Left hindlimb (tissue), 1 donor: Measurements from ENCODE around the gene ZNF169.
"Not testable (repeated sequence)": the region's sequence is repeated elsewhere in the genome, so short reads cannot be mapped to it uniquely, and the experiment has no call there.

Experiments used
- DNase-seq: peaks from one replicate; pipeline ENCODE4 v3.0.0-alpha.2; 2018

The ZNF169 gene

DNA sequence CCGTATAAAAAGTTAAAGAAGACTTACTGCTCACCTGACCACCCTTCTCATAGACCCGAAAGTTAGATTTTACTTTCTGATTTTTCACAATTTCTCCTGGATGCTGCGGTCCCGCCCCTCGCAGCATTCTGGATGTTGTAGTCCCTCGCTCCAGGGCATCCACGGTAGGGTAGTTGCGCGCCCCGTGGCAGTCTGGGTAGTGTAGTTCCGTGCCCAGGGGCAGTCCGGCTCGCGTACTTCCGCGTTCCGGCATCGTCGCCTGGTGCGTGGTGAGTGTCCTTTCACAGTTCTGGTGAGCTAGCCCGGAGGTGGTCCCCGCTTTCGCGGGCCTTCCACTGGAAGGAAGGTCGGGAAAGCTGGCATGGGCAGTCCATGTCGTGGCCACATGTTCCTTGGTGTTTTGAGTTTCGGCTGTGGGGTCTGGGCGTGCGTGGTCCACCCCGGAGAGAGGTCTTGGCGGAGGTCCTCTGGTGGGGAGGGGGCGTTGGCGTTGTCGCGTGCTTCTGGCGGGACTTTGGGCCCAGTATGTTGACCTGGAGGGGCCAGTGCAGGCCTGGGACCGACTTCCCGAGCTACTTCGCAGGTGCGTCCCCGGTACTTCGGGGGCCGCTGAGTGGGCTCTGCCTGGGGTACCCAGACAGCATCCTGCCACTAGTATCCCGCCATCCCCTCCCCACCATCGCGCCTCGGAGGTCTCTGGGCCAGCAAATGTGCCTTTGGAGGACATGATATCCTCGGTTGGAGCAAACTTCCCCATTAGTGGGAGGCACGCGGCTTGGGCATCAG, at the start of gene ZNF169:
TSS of gene ZNF169 (plus strand) at position 222 of the 786 bp plus-strand sequence. CDS start 19,515 bp downstream, outside the sequence.
- DNase-seq = peak; percentile 92

DNA sequence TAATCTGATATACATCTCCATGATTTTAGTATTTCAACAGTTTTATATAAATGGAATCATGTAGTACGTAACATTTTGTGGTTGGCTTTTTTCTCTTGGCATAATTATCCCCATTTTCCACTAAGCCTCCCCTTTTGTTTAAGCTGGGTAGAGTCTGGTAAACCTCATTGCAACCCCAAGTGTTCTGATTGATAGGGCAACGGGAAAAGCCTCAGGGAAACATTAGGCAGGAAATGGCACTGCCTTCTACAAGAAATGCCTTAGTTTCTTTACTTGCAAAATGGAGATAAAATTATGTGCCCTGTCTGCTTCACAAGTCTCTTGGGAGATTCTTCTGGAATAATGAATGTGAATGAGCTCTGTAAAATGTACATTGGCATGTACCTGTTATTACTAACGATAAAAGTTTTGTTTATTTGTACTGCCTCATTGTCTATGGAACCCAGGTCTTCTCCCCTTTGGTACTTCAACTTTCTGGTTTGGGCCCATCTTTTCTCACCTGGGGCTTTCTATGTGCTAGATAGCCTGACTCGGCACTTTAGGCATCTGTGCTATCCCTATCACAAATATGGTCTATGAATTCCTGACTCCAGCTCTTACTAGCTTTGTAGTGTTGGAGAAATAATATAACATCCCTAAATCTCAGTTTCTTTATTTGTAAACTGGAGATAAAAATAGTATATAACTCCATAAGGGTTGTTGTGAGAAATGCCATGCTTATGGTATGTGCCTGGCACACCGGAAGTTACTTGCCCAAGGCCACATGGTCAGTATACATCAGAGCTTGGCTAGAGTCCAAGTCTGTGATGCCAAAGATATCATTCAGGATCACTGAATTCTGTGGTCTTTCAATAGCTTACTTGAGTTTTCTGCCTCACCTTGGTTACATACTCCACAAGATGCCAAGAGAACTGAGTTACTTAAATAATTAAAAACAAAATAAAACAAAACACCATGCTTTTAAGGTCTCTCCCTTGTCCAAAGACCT, 48.2 kb upstream of the ZNF169 start:
- no peak for DNase-seq

DNA sequence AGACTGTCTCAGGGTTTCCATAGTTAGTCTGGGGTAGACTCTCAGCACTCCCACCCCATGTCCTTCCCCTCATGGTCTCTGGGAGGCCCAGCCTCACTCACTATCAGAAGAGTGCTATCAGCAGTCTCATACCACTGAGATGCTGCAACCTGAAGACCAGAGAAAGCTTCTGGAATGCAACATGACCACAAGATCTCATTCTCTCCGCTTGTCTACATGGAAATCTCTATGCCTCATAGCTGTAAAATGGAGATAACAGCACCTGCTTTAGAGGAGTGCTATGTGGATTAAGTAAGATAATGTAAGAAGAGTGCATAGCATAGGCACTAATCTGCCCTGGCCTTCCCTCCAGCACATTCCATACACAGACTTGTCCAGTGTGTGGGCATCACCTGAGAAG, 47.0 kb upstream of the ZNF169 start:
- no peak for DNase-seq

DNA sequence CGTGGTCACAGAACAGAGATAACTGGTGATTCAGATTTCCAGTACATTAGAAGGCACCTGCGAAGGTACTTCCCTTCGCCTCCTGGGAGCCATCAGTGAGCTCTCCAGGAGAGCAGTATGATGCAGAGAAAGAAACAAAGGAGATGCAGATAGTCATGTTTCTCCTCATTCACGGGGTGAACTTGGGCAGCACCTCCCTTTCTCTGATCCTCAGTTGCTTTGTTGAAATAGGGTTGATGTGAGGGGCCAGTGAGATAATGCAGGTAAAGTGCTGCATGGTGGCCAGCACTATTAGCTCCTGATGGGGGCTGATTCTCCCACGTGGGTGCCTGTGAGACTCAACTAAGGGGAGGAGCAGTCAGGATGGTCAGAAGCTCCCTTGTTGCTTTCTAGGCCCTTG, 46.6 kb upstream of the ZNF169 start:
- DNase-seq = no peak

DNA sequence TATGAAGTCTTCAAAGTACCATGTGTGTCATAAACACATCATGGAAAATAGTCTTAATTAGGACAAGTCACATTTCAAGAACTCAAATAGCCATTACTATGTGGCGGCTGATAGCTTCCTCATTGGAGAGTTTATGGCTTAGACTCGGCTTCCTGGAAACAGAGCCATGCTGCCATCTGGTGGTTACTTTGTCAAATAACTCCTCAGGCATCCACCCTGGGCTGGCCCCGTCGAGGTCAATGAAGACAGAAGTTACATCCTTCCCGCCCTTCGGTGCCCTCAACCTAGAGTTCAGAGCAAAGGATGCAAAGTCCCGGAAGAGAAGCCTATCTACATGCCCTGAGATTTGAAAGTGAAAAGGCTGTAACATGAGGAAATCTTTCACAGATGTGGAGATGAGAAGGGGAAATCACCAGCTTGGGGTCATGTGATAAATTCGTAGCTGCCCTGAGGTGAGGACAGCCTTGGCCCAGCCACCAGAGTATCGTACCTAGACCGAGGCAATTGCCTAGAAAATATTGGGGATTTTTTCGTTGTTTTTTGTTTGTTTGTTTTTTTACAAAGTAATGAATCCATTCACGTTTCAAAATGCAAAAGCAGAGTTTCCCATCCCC, 45.5 kb upstream of the ZNF169 start:
- DNase-seq = peak; percentile 55

DNA sequence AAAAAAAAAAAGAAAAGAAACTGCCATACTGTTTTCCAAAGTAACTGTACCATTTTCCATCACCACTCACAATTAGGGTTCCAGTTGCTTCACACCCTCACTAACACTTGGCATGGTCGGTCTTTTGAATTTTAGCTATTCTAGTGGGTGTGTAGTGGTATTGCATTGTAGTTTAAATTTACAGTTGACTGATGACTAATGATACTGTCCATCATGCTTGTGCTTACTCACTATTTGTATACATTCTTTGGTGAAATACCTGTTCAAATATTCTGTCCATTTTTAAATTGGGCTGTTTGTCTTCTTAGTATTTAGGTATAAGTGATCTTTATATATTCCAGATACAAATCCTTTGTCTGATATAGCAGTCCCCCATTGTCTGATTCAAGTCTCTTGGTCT, 36.2 kb upstream of the ZNF169 start:
- DNase-seq = no peak

DNA sequence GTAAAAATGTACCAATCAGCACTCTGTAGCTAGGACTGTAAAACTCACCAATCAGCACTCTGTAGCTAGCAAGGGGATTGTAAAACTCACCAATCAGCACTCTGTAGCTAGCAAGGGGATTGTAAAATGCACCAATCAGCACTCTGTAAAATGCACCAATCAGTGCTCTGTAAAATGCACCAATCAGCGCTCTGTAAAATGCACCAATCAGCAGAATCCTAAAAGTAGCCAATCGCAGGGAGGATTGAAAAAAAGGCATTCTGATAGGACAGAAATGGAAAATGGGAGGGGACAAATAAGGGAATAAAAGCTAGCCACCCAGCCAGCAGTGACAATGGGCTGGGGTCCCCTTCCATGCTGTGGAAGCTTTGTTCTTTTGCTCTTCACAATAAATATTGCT, 33.7 kb upstream of the ZNF169 start:
- not testable (repeated sequence) for DNase-seq

DNA sequence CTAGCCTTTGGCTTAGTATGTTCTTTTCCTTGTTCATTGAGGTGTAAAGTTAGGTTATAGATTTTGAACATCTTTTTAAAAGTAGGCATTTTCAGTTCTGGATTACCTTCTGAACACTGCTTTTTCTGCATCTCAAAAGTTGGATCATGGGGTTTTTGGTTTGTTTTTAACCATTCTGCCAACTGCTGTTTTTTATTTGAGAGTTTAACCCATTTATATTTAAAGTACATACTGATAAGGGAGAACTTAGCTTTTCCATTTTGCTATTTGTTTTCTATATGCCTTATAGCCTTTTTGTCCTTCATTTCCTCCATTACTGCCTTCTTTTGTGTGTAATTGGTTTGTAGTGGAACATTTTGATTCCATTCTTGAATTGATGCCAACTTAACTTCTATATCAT, 30.5 kb upstream of the ZNF169 start:
- no peak for DNase-seq

DNA sequence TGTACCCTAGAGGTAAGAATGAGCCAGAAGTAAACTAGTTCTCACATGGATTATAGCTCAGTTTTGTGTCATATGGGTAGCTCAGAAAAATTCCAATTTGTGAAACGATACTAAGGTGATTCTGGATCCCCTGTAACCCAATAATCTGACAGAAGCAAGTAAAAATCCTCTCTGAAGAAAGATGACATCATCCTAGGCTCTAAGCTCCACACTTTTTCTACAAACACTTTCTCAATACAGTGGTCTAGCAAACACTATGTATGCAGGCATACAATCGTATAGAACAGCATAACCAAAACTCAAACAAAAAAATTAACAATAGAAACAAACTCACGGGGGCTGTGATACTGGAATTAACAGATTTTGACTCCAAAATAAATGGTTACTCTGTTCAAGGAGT, 26.7 kb upstream of the ZNF169 start:
- DNase-seq = no peak

DNA sequence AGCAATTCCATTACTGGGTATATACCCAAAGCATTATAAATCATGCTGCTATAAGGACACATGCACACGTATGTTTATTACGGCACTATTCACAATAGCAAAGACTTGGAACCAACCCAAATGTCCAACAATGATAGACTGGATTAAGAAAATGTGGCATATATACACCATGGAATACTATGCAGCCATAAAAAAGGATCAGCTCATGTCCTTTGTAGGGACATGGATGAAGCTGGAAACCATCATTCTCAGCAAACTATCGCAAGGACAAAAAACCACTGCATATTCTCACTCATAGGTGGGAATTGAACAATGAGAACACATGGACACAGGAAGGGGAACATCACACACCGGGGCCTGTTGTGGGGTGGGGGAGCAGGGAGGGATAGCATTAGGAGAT, 18.0 kb upstream of the ZNF169 start:
- DNase-seq = not testable (repeated sequence)

DNA sequence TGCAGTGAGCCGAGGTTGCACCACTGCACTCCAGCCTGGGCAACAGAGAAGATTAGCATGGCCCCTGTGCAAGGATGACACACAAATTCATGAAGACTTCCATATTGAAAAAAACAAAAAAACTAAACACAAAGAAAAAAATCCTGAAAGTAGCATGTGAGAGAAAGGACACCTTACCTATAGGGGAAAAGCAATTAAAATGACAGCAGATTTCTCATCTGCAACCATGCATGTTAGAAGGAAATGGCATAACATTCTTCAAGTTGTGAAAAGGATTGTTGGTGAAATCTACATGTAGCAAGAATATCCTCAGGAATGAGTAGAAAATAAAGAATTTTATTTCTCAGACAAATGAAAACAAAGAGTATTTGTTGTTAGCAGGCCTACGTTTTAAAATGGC, 13.4 kb upstream of the ZNF169 start:
- DNase-seq = no peak

DNA sequence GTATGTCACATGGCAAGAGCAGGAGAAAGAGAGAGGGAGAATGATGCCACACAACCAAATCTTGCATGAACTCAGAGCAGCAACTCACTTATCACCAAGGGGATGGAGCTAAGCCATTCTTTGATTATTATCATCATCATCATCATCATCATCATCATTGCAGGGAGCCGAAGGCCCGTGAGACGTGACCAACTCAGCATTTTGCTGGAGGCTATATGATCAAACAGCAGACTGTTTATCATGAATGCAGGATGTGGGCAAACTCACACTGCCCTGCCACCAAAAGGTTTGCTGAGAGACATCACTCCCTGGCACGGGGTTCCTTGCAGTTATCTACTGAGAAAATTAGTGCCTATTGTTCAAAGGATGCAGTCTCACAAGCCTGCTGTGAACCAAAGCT, 8.6 kb upstream of the ZNF169 start:
- no peak for DNase-seq

DNA sequence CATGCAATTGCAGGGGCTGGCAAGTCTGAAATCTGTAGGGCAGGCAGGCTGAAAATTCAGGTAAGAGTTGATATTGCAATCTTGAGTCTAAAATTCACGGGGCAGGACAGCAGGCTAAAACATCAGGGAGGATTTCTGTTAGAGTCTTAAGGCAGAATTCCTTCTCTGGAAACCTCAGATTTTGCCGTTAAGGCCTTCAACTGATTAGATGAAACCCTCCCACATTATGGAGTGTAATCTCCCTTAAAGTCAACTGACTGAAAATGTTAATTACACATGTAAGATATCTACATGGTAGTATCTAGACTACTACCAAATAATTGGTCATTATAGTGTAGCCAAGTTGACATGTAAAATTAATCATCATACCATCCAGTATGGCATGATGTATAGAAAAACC, 3.1 kb upstream of the ZNF169 start:
- no peak for DNase-seq

DNA sequence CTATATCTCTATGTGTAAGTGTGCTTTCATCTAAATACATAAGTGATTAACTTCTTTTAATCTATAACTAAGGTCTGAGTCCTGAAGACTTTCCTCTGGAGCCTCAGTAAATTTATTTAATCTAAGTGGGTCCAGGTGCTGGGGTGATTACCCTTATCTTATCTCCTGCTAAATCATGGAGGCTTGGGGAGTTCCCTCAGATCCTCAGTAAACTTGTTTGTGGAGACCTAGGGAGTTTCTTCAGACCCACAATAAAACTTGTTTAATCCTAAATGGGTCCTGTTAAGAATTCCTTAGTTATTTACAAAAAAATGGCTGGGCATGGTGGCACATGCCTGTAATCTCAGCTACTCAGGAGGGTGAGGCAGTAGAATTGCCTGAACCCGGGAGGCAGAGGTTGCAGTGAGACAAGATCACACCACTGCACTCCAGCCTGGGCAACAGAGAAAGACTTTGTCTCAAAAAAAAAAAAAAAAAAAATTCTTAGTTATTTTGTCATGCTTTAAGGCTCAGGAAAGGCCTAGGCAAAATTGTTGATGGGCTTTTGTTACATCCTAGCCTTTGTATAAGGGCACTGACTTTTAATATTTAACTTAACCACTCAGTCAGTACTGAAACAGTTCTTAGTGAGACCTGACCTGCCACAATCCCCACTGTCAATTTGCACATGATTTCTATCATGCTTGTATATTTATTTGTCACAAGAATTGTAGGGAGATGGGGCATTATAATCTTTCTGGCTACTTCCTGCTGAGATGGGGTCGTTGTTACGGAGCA, 6.7 kb downstream of the ZNF169 start:
- not testable (repeated sequence) for DNase-seq

DNA sequence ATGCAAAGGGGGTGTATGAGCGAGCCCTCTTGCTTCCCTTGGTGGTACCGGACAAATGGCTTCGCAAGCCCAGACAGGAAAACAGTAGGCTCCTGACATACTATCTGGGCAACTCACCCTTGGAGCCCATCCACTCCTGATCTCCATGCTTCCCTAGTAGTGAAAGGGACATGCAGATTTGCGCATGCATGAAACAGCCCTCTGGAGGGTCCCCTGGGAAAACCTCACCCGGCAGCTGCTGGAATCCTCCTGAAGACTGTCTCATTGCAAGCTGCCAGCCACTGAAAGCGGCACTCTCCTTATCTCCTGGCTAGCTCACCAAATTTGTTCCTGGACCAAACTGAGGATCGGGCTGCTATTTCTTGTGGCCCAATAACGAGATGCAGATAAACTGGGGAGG, 10.2 kb downstream of the ZNF169 start:
- no peak for DNase-seq

DNA sequence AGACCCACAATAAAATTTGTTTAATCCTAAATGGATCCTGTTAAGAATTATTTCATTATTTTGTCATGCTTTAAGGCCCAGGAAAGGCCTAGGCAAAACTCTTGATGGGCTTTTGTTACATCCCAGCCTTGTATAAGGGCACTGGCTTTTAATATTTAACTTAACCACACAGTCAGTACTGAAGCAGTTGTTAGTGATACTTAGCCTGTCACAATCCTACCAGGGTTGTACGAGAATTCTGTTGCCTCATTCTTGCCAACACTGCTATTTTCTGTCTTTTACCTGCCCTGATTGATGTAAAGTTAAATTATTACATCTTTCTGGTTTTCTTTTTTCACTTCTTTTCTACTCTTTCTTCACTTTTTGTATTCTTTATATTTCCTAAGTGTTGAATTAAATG, 10.9 kb downstream of the ZNF169 start:
- DNase-seq = no peak

DNA sequence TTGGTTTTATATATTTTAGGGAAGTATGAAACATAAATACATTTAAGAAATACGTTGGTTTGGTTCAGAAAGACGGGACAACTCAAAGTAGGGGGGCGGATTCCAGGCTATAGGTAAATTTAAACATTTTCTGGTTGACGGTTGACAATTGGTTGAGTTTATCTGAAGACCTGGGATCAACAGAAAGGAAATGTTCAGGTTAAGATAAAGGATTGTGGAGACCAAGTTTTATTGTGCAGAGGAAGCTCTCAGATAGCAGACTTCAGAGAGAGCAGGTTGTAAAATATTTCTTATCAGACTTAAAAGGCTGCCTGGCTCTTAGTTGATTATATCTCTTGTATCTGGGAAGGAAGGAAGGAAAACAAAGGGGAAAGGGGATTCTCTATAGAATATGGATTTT, 17.9 kb downstream of the ZNF169 start:
- not testable (repeated sequence) for DNase-seq

DNA sequence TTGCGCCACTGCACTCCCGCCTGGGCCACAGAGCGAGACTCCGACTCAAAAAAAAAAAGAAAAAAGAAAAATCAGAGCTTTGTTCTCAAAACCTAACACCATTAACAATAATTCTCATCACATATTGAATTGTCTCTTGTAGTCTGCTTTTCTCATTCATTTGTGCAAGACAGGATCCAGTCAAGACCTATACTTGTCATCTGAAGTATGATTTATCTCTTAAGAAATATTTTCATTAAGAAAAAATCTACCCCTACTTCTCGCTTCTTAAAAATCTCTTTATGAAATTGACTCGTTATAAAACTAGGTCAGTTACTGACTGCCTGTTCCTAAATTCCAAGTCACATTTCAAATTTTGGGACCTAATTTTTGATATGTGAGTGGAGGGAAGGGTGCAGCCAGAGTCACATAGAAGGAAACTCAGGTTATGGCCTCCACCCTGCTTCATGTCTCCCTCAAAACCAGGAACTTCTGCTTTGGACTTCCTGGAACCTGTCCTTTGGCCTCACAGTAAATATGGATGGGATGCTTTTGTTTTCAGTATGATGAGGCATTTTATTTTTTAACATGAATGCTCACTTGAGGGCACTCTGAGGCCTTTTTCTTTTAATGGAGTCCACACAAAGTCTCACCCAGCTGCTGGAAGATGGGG, 18.9 kb downstream of the ZNF169 start:
- DNase-seq = no peak

DNA sequence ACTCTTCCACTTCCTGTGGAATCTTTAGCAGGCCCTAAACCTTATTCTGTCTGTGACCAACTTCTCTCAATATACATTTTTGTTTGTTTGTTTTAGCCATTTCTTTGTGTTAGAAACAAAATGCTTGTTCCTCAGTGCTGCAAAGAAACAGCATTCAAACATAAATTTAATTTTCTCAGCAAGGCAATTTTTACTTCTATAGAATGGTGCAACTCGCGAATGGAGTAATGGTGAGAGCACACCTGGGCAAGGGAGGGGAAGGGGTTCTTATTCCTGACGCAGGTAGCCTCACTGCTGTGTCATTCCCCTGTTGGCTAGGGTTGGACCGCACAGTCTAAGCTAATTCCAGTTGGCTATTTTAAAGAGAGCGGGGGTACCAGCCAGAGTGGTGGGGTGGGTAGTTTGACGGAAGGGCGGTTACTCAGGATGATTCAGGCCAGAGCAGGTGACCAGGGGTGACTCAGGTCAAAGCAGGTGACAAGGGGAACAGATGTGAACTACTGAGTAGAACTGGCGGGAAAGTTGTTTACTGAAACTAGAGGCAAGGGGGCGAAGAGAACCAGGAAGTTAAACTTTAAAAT, 21.4 kb downstream of the ZNF169 start:
- DNase-seq = no peak

DNA sequence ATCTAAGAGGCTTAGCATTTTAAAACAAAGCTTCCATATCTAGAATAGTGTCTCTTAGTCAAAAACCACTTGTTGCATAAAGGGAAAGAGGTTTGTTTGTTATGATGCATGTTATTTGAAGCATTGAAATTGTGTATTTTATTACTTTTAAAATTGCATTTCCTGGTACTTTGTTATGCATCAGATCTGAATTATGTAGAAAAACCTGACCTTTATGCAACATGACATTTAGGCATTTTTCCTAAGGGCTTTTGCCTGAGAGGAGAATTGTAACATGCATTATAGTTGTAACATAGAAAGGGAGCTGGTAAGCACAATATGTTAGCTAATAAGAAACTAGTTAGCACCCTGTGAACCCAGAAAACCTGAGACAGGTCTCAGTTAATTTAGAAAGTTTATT, 22.0 kb downstream of the ZNF169 start:
- no peak for DNase-seq

DNA sequence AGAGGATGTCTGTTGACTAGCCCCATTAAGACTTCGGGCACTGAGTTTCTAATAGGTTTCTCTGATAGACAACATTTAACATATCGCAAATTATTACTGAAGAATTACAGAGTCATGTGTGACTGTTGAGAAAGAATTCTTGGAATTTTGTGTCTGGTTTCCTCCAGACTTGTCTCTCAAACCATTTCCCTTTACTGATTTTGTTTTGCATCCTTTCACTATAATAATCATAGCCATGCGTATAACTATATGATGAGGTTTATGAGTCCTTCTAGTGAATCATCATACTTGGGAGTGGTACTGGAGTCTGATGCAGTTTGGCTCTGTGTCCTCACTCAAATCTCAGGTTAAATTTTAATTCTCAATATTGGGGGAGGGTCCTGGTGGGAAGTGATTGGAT, 27.0 kb downstream of the ZNF169 start:
- DNase-seq = no peak
